DOHH2 (cell line): ENCODE results near the gene TOB1.

Experiments used
- EZH2phosphoT487 ChIP-seq: fragments of 200-600 bp; sonication (generic); IDR thresholded peaks from 2 replicates; pipeline ENCODE4 v1.6.1; 2017; ENCODE audit warnings: borderline replicate concordance, mild to moderate bottlenecking, antibody characterized with exemption, low read length, moderate library complexity, mixed read lengths
- TF ChIP-seq, protein P1 (sequence below): fragments of 200-600 bp; sonication (generic); IDR thresholded peaks from one replicate; pipeline ENCODE4 v1.5.1; 2014; ENCODE audit warnings: antibody characterized with exemption, mild to moderate bottlenecking, low read depth, low read length; ENCODE audit not compliant: poor library complexity, severe bottlenecking

DNA sequence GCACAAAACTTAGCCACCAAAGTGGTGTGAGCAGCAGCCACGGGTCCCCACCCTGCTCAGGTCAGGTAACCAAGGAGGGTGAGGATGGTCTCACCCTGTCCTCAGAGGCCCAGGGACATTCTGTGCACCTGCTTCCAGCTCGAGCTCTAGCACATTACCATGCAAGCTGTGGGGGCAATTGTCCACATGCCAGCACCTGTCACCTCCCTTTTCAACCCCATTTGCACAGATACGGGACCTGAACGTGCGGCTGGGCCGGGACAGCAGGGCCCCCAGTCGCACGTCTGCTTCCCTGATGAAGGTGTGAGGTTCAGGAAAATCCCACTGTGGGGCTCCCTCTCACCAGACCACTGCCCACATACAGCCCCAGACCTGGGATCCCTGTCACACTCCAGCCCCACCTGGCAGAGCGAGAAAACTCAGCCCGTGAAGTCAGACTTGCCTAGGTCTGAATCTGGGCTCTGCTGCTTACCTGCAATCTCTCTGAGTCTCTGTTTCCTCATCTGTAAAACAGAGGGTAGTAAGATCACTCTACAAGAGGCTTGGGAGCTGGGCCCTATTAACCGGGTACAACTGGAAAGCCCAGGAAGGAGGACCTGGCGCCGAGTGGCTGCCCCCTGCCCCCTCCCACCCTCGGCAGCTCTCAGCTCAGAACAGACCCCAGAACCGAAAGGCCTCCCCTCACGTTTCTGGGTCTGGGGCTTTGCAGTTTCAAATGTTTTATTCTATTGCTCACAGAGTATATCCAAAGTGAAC, 22.8 kb downstream of the TOB1 start:
- TF ChIP-seq, protein P1, sequence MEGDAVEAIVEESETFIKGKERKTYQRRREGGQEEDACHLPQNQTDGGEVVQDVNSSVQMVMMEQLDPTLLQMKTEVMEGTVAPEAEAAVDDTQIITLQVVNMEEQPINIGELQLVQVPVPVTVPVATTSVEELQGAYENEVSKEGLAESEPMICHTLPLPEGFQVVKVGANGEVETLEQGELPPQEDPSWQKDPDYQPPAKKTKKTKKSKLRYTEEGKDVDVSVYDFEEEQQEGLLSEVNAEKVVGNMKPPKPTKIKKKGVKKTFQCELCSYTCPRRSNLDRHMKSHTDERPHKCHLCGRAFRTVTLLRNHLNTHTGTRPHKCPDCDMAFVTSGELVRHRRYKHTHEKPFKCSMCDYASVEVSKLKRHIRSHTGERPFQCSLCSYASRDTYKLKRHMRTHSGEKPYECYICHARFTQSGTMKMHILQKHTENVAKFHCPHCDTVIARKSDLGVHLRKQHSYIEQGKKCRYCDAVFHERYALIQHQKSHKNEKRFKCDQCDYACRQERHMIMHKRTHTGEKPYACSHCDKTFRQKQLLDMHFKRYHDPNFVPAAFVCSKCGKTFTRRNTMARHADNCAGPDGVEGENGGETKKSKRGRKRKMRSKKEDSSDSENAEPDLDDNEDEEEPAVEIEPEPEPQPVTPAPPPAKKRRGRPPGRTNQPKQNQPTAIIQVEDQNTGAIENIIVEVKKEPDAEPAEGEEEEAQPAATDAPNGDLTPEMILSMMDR = no peak
- TF ChIP-seq EZH2phosphoT487 = no peak
